Measurements from ENCODE around the gene CYLD. TPM values are rescaled to one million over a fixed set of nuclear protein-coding genes. Genes with fewer than 3 reads are reported as not detected.

Gene CYLD
- total and polyA plus RNA-seq, 2 donors from 2014 or later, result 8.9 to 48.0 TPM

- Histone ChIP-seq H3K9me3 (ENCODE audit: control insufficient read depth in 2 of 3, insufficient read depth in 1 of 3, low read length in 3 of 3) (no peaks in the 10 kb centered on the region), H3K4me3 (ENCODE audit: low read length in 3 of 3) (no peak overlapping the region), H3K27me3 (ENCODE audit: control insufficient read depth, insufficient read depth, low read length) (no peaks in the 10 kb centered on the region), H3K27ac (ENCODE audit: low read depth in 2 of 2, low read length in 2 of 2) (no peak overlapping the region), H3K9ac (ENCODE audit: low read length in 3 of 3) (no peak overlapping the region), H3K36me3 (ENCODE audit: control insufficient read depth in 2 of 3, insufficient read depth in 3 of 3, low read length in 3 of 3) (peaks cover 2 to 21% (median 17%) of the 10 kb centered on the region in 3 donors), H3K4me1 (ENCODE audit: control insufficient read depth in 2 of 3, insufficient read depth in 2 of 3, low read depth in 1 of 3, low read length in 3 of 3) (no peaks in the 10 kb centered on the region)
- intact Hi-C loops (cut with DNase I), result no loop called here
- TF ChIP-seq CTCF (IDR thresholded peaks at IDR 0.05; ENCODE audit: borderline replicate concordance, extremely low read depth, insufficient read depth), result no peak
- FAIRE-seq, result no peak
- DNase-seq, result no peak
Observed at GRCh38 chr16:50781043-50781442, 39.2 kb downstream of the CYLD start.

- Histone ChIP-seq H3K27me3 (ENCODE audit: control insufficient read depth, insufficient read depth, low read length) (no peaks in the 10 kb centered on the region), H3K9ac (ENCODE audit: low read length in 3 of 3) (no peak overlapping the region), H3K4me1 (ENCODE audit: control insufficient read depth in 2 of 3, insufficient read depth in 2 of 3, low read depth in 1 of 3, low read length in 3 of 3) (no peaks in the 10 kb centered on the region), H3K27ac (ENCODE audit: low read depth in 2 of 2, low read length in 2 of 2) (no peak overlapping the region), H3K9me3 (ENCODE audit: control insufficient read depth in 2 of 3, insufficient read depth in 1 of 3, low read length in 3 of 3) (no peaks in the 10 kb centered on the region), H3K4me3 (ENCODE audit: low read length in 3 of 3) (no peak overlapping the region), H3K36me3 (ENCODE audit: control insufficient read depth in 2 of 3, insufficient read depth in 3 of 3, low read length in 3 of 3) (peaks cover 2 to 21% (median 17%) of the 10 kb centered on the region in 3 donors)
- no peak for TF ChIP-seq CTCF (IDR thresholded peaks at IDR 0.05; ENCODE audit: borderline replicate concordance, extremely low read depth, insufficient read depth)
- DNase-seq (no peak), FAIRE-seq (no peak)
- intact Hi-C loops (cut with DNase I), result no loop called here
Observed at GRCh38 chr16:50781518-50781917, 39.6 kb downstream of the CYLD start.

- intact Hi-C loops (cut with DNase I), result no loop called here
- Histone ChIP-seq H3K36me3 (ENCODE audit: control insufficient read depth in 2 of 3, insufficient read depth in 3 of 3, low read length in 3 of 3) (peaks cover 0 to 14% (median 11%) of the 10 kb centered on the region in 3 donors), H3K27me3 (ENCODE audit: control insufficient read depth, insufficient read depth, low read length) (no peaks in the 10 kb centered on the region), H3K9ac (ENCODE audit: low read length in 3 of 3) (no peak overlapping the region), H3K27ac (ENCODE audit: low read depth in 2 of 2, low read length in 2 of 2) (no peak overlapping the region), H3K4me3 (ENCODE audit: low read length in 3 of 3) (no peak overlapping the region), H3K9me3 (ENCODE audit: control insufficient read depth in 2 of 3, insufficient read depth in 1 of 3, low read length in 3 of 3) (no peaks in the 10 kb centered on the region), H3K4me1 (ENCODE audit: control insufficient read depth in 2 of 3, insufficient read depth in 2 of 3, low read depth in 1 of 3, low read length in 3 of 3) (no peaks in the 10 kb centered on the region)
- TF ChIP-seq CTCF (IDR thresholded peaks at IDR 0.05; ENCODE audit: borderline replicate concordance, extremely low read depth, insufficient read depth), result no peak
- DNase-seq (no peak), FAIRE-seq (no peak)
Observed at GRCh38 chr16:50789757-50790156, 47.9 kb downstream of the CYLD start.

- intact Hi-C loops (cut with DNase I), result no loop called here
- H3K9me3 ChIP-seq (ENCODE audit: control insufficient read depth in 2 of 3, insufficient read depth in 1 of 3, low read length in 3 of 3), result no peaks in the 10 kb centered on the region
- H3K4me1 ChIP-seq (ENCODE audit: control insufficient read depth in 2 of 3, insufficient read depth in 2 of 3, low read depth in 1 of 3, low read length in 3 of 3), result no peaks in the 10 kb centered on the region
- TF ChIP-seq CTCF (IDR thresholded peaks at IDR 0.05; ENCODE audit: borderline replicate concordance, extremely low read depth, insufficient read depth), result no peak
- FAIRE-seq (no peak), DNase-seq (no peak)
- no peak overlapping the region for H3K4me3 ChIP-seq (ENCODE audit: low read length in 3 of 3)
- H3K27ac ChIP-seq (ENCODE audit: low read depth in 2 of 2, low read length in 2 of 2), result no peak overlapping the region
- H3K27me3 ChIP-seq (ENCODE audit: control insufficient read depth, insufficient read depth, low read length), result no peaks in the 10 kb centered on the region
- peaks cover 0 to 31% (median 14%) of the 10 kb centered on the region in 3 donors for H3K36me3 ChIP-seq (ENCODE audit: control insufficient read depth in 2 of 3, insufficient read depth in 3 of 3, low read length in 3 of 3)
- no peak overlapping the region for H3K9ac ChIP-seq (ENCODE audit: low read length in 3 of 3)
Observed at GRCh38 chr16:50791522-50791921, 49.6 kb downstream of the CYLD start.
